BLaER1 (cell line): ENCODE measurements around the gene SLC38A6.

Experiments
- H3K27ac ChIP-seq: shearing (Covaris generic); formaldehyde crosslinking; 2 replicates; pipeline ENCODE4 v1.8.1; 2022
- H3K27me3 ChIP-seq: shearing (Covaris generic); formaldehyde crosslinking; 2 replicates; pipeline ENCODE4 v1.8.1; 2022
- H3K36me3 ChIP-seq: shearing (Covaris generic); formaldehyde crosslinking; 2 replicates; pipeline ENCODE4 v1.8.1; 2022
- H3K4me1 ChIP-seq: shearing (Covaris generic); formaldehyde crosslinking; 2 replicates; pipeline ENCODE4 v1.8.1; 2022
- H3K4me2 ChIP-seq: shearing (Covaris generic); formaldehyde crosslinking; 2 replicates; pipeline ENCODE4 v1.8.1; 2022
- H3K4me3 ChIP-seq: shearing (Covaris generic); formaldehyde crosslinking; 2 replicates; pipeline ENCODE4 v1.8.1; 2022
- H3K9ac ChIP-seq: shearing (Covaris generic); formaldehyde crosslinking; 2 replicates; pipeline ENCODE4 v1.8.1; 2022
- H3K9me3 ChIP-seq: shearing (Covaris generic); formaldehyde crosslinking; 2 replicates; pipeline ENCODE4 v1.8.1; 2022
- H4K20me1 ChIP-seq: shearing (Covaris generic); formaldehyde crosslinking; 2 replicates; pipeline ENCODE4 v1.8.1; 2022
- Cebpa-rat ChIP-seq: shearing (Covaris generic); IDR thresholded peaks from 2 replicates; pipeline ENCODE4 v1.8.1; 2022

Gene SLC38A6

GRCh38 chr14:60956632-60957031 is 24.4 kb upstream of the SLC38A6 start:
- Histone ChIP-seq H3K9ac (no peak overlapping the region), H3K4me1 (no peaks in the 10 kb centered on the region), H3K4me3 (no peak overlapping the region), H3K27me3 (no peaks in the 10 kb centered on the region), H3K27ac (no peak overlapping the region), H4K20me1 (no peaks in the 10 kb centered on the region), H3K9me3 (peaks cover 35% of the 10 kb centered on the region), H3K4me2 (no peak overlapping the region), H3K36me3 (peaks cover 17% of the 10 kb centered on the region)
- TF ChIP-seq Cebpa-rat, result no peak

DNA sequence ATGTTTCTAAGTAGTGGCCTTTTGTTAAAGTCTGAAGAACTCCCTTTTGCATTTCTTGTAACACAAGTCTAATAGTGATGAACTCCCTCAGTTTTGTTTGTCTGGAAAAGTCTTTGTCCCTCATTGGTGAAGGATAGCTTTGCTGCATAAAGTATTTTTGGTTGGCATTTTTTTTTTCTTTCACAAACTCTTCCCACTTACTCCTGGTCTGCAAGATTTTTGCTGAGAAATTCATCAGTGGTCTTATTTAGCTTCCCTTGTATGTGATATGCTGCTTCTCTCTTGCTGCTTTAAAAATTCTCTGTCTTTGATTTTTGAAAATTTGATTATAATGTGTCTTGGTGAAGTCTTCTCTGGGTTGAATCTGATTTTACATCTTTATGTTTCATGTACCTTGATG is 22.9 kb upstream of the SLC38A6 start:
- no peak for TF ChIP-seq Cebpa-rat
- H3K9me3 ChIP-seq, result peaks cover 35% of the 10 kb centered on the region

DNA sequence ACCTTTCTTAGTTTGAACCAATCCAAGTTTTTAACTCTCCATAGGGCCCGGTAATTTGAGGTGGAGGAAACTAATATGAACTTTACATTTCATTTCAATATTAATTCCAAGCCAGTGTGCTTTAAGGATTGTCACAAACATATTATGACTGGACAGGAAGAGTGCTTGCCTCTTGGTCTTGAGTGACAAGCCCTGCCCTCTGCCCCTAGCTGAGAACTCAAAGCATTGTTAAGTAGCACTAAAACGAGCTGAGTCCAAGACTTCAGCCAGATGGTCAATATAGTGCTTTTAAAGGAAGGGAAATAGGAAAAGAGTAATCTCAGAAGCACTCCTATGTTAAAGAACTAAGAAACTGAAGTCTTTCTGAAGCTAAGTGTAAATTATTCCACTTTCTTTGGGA is 17.3 kb upstream of the SLC38A6 start:
- no peak overlapping the region for H3K9ac ChIP-seq

More for the DNA sequence above, 22.9 kb upstream of the SLC38A6 start:
- H3K4me3 ChIP-seq, result no peak overlapping the region
- no peaks in the 10 kb centered on the region for H3K4me1 ChIP-seq
- no peaks in the 10 kb centered on the region for H3K27me3 ChIP-seq
- H3K36me3 ChIP-seq, result peaks cover 17% of the 10 kb centered on the region
- H3K4me2 ChIP-seq, result no peak overlapping the region
- H3K9ac ChIP-seq, result no peak overlapping the region
- H3K27ac ChIP-seq, result no peak overlapping the region
- no peaks in the 10 kb centered on the region for H4K20me1 ChIP-seq

DNA sequence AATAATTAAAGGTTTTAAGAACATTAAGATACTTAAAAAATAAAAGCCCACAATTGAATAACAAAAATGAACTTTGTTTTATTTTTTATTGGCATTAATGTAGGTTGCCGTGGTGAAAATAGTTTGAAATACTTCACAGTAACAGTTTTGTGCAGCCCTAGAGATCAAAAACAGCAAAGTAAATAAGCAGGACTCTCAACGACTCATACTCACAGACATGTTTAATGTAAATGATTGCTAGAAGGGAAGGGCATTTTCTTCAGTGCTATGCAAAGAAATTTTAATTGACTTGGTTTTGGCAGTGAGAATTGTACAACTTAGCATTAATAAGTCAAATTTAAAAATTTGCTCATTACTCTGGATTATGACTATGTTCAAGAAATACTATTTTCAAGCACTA is 16.1 kb upstream of the SLC38A6 start:
- no peak overlapping the region for H3K9ac ChIP-seq
- H3K9me3 ChIP-seq, result no peaks in the 10 kb centered on the region
- H3K27me3 ChIP-seq, result no peaks in the 10 kb centered on the region
- no peaks in the 10 kb centered on the region for H3K36me3 ChIP-seq
- no peak overlapping the region for H3K4me2 ChIP-seq
- H4K20me1 ChIP-seq, result no peaks in the 10 kb centered on the region
- no peaks in the 10 kb centered on the region for H3K4me1 ChIP-seq
- TF ChIP-seq Cebpa-rat, result no peak
- no peak overlapping the region for H3K4me3 ChIP-seq
- H3K27ac ChIP-seq, result no peak overlapping the region

More for the DNA sequence above, 17.3 kb upstream of the SLC38A6 start:
- H4K20me1 ChIP-seq, result no peaks in the 10 kb centered on the region
- no peak overlapping the region for H3K4me3 ChIP-seq
- no peak for TF ChIP-seq Cebpa-rat
- no peak overlapping the region for H3K4me2 ChIP-seq
- H3K36me3 ChIP-seq, result peaks cover 7% of the 10 kb centered on the region; the same call in 1 of the 2 replicates
- peaks cover 7% of the 10 kb centered on the region for H3K9me3 ChIP-seq
- no peaks in the 10 kb centered on the region for H3K27me3 ChIP-seq
- H3K4me1 ChIP-seq, result no peaks in the 10 kb centered on the region
- no peak overlapping the region for H3K27ac ChIP-seq

GRCh38 chr14:60965402-60965801 is 15.6 kb upstream of the SLC38A6 start:
- H3K4me3 ChIP-seq, result no peak overlapping the region
- no peak overlapping the region for H3K27ac ChIP-seq
- H3K9ac ChIP-seq, result no peak overlapping the region
- no peaks in the 10 kb centered on the region for H3K27me3 ChIP-seq
- H3K36me3 ChIP-seq, result no peaks in the 10 kb centered on the region
- no peak for TF ChIP-seq Cebpa-rat
- H3K9me3 ChIP-seq, result no peaks in the 10 kb centered on the region
- no peaks in the 10 kb centered on the region for H4K20me1 ChIP-seq
- H3K4me1 ChIP-seq, result no peaks in the 10 kb centered on the region
- H3K4me2 ChIP-seq, result no peak overlapping the region

GRCh38 chr14:60968099-60968498 is 12.9 kb upstream of the SLC38A6 start:
- Histone ChIP-seq H4K20me1 (no peaks in the 10 kb centered on the region), H3K4me2 (no peak overlapping the region), H3K36me3 (no peaks in the 10 kb centered on the region), H3K27ac (no peak overlapping the region), H3K9me3 (no peaks in the 10 kb centered on the region), H3K9ac (no peak overlapping the region), H3K4me3 (no peak overlapping the region), H3K4me1 (peaks cover 8% of the 10 kb centered on the region), H3K27me3 (no peaks in the 10 kb centered on the region)
- no peak for TF ChIP-seq Cebpa-rat

DNA sequence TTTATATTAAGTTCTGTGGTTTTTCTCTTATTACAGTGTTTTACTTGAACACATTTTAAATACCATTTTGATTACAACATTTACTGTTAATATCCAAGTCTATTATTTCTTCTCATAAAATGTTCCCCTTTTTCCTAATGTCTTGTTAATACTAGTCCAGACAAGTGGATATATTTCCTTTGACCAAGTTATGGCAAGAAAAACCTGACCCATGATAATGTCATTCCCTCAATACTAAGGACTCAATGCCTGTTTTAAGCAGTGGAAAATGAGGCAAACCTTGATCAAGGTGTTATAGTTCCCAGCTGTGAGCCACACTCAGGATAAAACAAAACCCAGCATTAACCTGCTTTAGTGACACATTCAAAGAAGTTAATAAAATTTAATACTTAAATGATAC is 12.4 kb upstream of the SLC38A6 start:
- Histone ChIP-seq H3K9me3 (no peaks in the 10 kb centered on the region), H3K4me1 (peaks cover 8% of the 10 kb centered on the region), H3K9ac (no peak overlapping the region), H3K4me3 (no peak overlapping the region), H3K36me3 (no peaks in the 10 kb centered on the region), H3K4me2 (no peak overlapping the region), H4K20me1 (no peaks in the 10 kb centered on the region), H3K27me3 (no peaks in the 10 kb centered on the region), H3K27ac (no peak overlapping the region)
- TF ChIP-seq Cebpa-rat, result no peak

- H3K9ac ChIP-seq, result no peak overlapping the region
- H4K20me1 ChIP-seq, result no peaks in the 10 kb centered on the region
- H3K36me3 ChIP-seq, result no peaks in the 10 kb centered on the region
- peaks cover 8% of the 10 kb centered on the region for H3K4me1 ChIP-seq
- no peak for TF ChIP-seq Cebpa-rat
- H3K27ac ChIP-seq, result no peak overlapping the region
- no peak overlapping the region for H3K4me2 ChIP-seq
- H3K9me3 ChIP-seq, result no peaks in the 10 kb centered on the region
- H3K27me3 ChIP-seq, result no peaks in the 10 kb centered on the region
- H3K4me3 ChIP-seq, result no peak overlapping the region
Observed at GRCh38 chr14:60970146-60970545, 10.9 kb upstream of the SLC38A6 start.

- no peak for TF ChIP-seq Cebpa-rat
- no peaks in the 10 kb centered on the region for H4K20me1 ChIP-seq
- 0 out of 2 replicates have a peak overlapping the region, but pooled peaks have one; percentile 20 for H3K4me2 ChIP-seq
- no peaks in the 10 kb centered on the region for H3K9me3 ChIP-seq
- H3K27ac ChIP-seq, result no peak overlapping the region
- H3K36me3 ChIP-seq, result no peaks in the 10 kb centered on the region
- no peak overlapping the region for H3K4me3 ChIP-seq
- no peaks in the 10 kb centered on the region for H3K27me3 ChIP-seq
- peaks cover 8% of the 10 kb centered on the region for H3K4me1 ChIP-seq
- H3K9ac ChIP-seq, result no peak overlapping the region
Observed at GRCh38 chr14:60971271-60971670, 9.8 kb upstream of the SLC38A6 start.

DNA sequence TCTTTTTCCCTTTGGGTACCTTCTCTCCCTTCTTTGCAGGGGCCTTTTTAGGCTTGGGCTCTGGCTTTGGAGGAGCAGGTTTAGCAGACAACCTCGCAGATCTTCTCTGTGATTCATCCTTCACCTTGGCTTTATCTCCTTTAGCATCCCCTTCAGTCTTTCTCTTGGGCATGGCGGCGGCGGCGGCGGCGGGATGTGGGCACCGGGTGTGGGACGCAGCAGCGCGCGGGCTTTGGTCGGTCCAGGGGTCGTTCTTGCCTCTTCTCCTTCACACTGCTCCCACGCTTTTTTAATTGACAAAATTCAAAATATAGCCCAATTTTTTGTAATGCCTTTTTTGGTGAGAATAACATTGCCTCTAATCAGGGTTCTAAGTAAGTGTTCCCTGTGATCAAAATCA is 8.8 kb upstream of the SLC38A6 start:
- no peak for TF ChIP-seq Cebpa-rat
- H3K27me3 ChIP-seq, result no peaks in the 10 kb centered on the region

GRCh38 chr14:60973070-60973469 is 8.0 kb upstream of the SLC38A6 start:
- no peak overlapping the region for H3K9ac ChIP-seq
- no peaks in the 10 kb centered on the region for H4K20me1 ChIP-seq
- H3K27ac ChIP-seq, result no peak overlapping the region
- no peaks in the 10 kb centered on the region for H3K9me3 ChIP-seq
- no peak overlapping the region for H3K4me3 ChIP-seq
- no peaks in the 10 kb centered on the region for H3K36me3 ChIP-seq
- no peak for TF ChIP-seq Cebpa-rat
- no peak overlapping the region for H3K4me2 ChIP-seq
- no peaks in the 10 kb centered on the region for H3K27me3 ChIP-seq
- H3K4me1 ChIP-seq, result peaks cover 8% of the 10 kb centered on the region

More for the DNA sequence above, 8.8 kb upstream of the SLC38A6 start:
- no peak overlapping the region for H3K9ac ChIP-seq
- no peak overlapping the region for H3K4me2 ChIP-seq
- peaks cover 8% of the 10 kb centered on the region for H3K4me1 ChIP-seq
- no peak overlapping the region for H3K4me3 ChIP-seq
- H3K9me3 ChIP-seq, result no peaks in the 10 kb centered on the region
- H3K36me3 ChIP-seq, result no peaks in the 10 kb centered on the region
- no peak overlapping the region for H3K27ac ChIP-seq
- no peaks in the 10 kb centered on the region for H4K20me1 ChIP-seq
